ENCODE data around the gene PRDX5.
"Not testable (repeated sequence)": the region's sequence is repeated elsewhere in the genome, so short reads cannot be mapped to it uniquely, and the experiment has no call there.

Gene PRDX5

GRCh38 chr11:64306563-64306875 lies 11.4 kb upstream of the PRDX5 start:
- DNase-seq, result no peak

GRCh38 chr11:64306876-64307622 lies 10.9 kb upstream of the PRDX5 start:
- DNase-seq, result no peak

- DNase-seq, result not testable (repeated sequence)
These were observed 10.1 kb upstream of the PRDX5 start for GRCh38 chr11:64307795-64308194.

- DNase-seq, result no peak
These were observed 5.0 kb upstream of the PRDX5 start for GRCh38 chr11:64312947-64313346.

GRCh38 chr11:64313491-64314145 lies 4.3 kb upstream of the PRDX5 start:
- DNase-seq, result no peak

- no peak for DNase-seq
These were observed 3.6 kb upstream of the PRDX5 start for GRCh38 chr11:64314146-64314804.

GRCh38 chr11:64314805-64315561 lies 2.9 kb upstream of the PRDX5 start:
- DNase-seq, result no peak

GRCh38 chr11:64315667-64316526 lies 2.0 kb upstream of the PRDX5 start:
- not testable (repeated sequence) for DNase-seq

- DNase-seq, result no peak
These were observed 1.1 kb upstream of the PRDX5 start for GRCh38 chr11:64316672-64317324.

- DNase-seq, result peak; percentile 92
These were observed 478 bp upstream of the PRDX5 start, which contains the start of gene TRMT112 for GRCh38 chr11:64317325-64317960. Gene TRMT112 (minus strand): TSS chr11:64317559. CDS start chr11:64317526, 33 bp downstream.

GRCh38 chr11:64318766-64319761 lies 1.1 kb downstream of the PRDX5 start:
- peak; percentile 42 for DNase-seq

- DNase-seq, result no peak
These were observed 2.6 kb downstream of the PRDX5 start for GRCh38 chr11:64320556-64320955.

- no peak for DNase-seq
These were observed 3.1 kb downstream of the PRDX5 start for GRCh38 chr11:64321026-64321425.

GRCh38 chr11:64321533-64321932 lies 3.6 kb downstream of the PRDX5 start:
- no peak for DNase-seq

- DNase-seq, result no peak
These were observed 5.0 kb downstream of the PRDX5 start for GRCh38 chr11:64322925-64323260.

- DNase-seq, result no peak
These were observed 5.5 kb downstream of the PRDX5 start for GRCh38 chr11:64323373-64323772.

- not testable (repeated sequence) for DNase-seq
These were observed 6.1 kb downstream of the PRDX5 start for GRCh38 chr11:64323984-64324383.

- no peak for DNase-seq
These were observed 7.0 kb downstream of the PRDX5 start for GRCh38 chr11:64324692-64325469.

- DNase-seq, result no peak
These were observed 9.5 kb downstream of the PRDX5 start for GRCh38 chr11:64327375-64327774.
